Measurements from ENCODE around the gene ARHGAP26. TPM values are rescaled to one million over a fixed set of nuclear protein-coding genes. Genes with fewer than 3 reads are reported as not detected.

The ARHGAP26 gene
- total RNA-seq, 4 donors from 2014 or later: 11.1 to 36.1 (median 21.8) TPM

- H3K9me3 ChIP-seq: no peaks in the 10 kb centered on the region
- H3K4me3 ChIP-seq: no peak overlapping the region
- 59% methylated on average over 16 of the region's 16 CpGs for WGBS
- H3K36me3 ChIP-seq: no peaks in the 10 kb centered on the region
- H3K27ac ChIP-seq: peak overlapping the region; percentile 57
- peak; percentile 83 to 84 for DNase-seq (ENCODE audit: low spot score in 2 of 2)
- peaks cover 13% of the 10 kb centered on the region for H3K4me1 ChIP-seq
- no peak for TF ChIP-seq POLR2A (IDR thresholded peaks at IDR 0.05)
- TF ChIP-seq EP300 (IDR thresholded peaks at IDR 0.05): no peak
- TF ChIP-seq POLR2AphosphoS5 (IDR thresholded peaks at IDR 0.05): no peak
- no peaks in the 10 kb centered on the region for H3K27me3 ChIP-seq
These were observed 474.0 kb downstream of the ARHGAP26 start for GRCh38 chr5:143244000-143244736.

- Histone ChIP-seq H3K9me3 (no peaks in the 10 kb centered on the region), H3K4me1 (peaks cover 17% of the 10 kb centered on the region), H3K27ac (peak overlapping the region; percentile 57), H3K27me3 (no peaks in the 10 kb centered on the region), H3K36me3 (no peaks in the 10 kb centered on the region), H3K4me3 (no peak overlapping the region)
- no peak for TF ChIP-seq EP300 (IDR thresholded peaks at IDR 0.05)
- no peak for TF ChIP-seq POLR2A (IDR thresholded peaks at IDR 0.05)
- TF ChIP-seq CTCF (IDR thresholded peaks at IDR 0.05): no peak
- TF ChIP-seq POLR2AphosphoS5 (IDR thresholded peaks at IDR 0.05): no peak
- no peak for DNase-seq (ENCODE audit: low spot score in 2 of 2)
- WGBS: 91% methylated on average over 2 of the region's 2 CpGs
These were observed 474.8 kb downstream of the ARHGAP26 start for GRCh38 chr5:143244990-143245389.

- Histone ChIP-seq H3K36me3 (no peaks in the 10 kb centered on the region), H3K27me3 (no peaks in the 10 kb centered on the region), H3K9me3 (no peaks in the 10 kb centered on the region), H3K4me3 (no peak overlapping the region), H3K4me1 (peaks cover 17% of the 10 kb centered on the region), H3K27ac (no peak overlapping the region)
- TF ChIP-seq POLR2AphosphoS5 (IDR thresholded peaks at IDR 0.05) (no peak), POLR2A (IDR thresholded peaks at IDR 0.05) (no peak), CTCF (IDR thresholded peaks at IDR 0.05) (no peak)
- DNase-seq (ENCODE audit: low spot score in 2 of 2): no peak
- 88% methylated on average over 11 of the region's 11 CpGs for WGBS
These were observed 475.9 kb downstream of the ARHGAP26 start for GRCh38 chr5:143245929-143246561.

GRCh38 chr5:143247134-143247815, 477.1 kb downstream of the ARHGAP26 start:
- no peaks in the 10 kb centered on the region for H3K27me3 ChIP-seq
- H3K36me3 ChIP-seq: no peaks in the 10 kb centered on the region
- H3K4me3 ChIP-seq: no peak overlapping the region
- no peaks in the 10 kb centered on the region for H3K9me3 ChIP-seq
- no peak overlapping the region for H3K27ac ChIP-seq
- TF ChIP-seq POLR2AphosphoS5 (IDR thresholded peaks at IDR 0.05) (no peak), POLR2A (IDR thresholded peaks at IDR 0.05) (no peak), CTCF (IDR thresholded peaks at IDR 0.05) (no peak)
- WGBS: 86% methylated on average over 1 of the region's 1 CpG
- peaks cover 17% of the 10 kb centered on the region for H3K4me1 ChIP-seq
- DNase-seq (ENCODE audit: low spot score in 2 of 2): no peak

GRCh38 chr5:143248391-143248790, 478.2 kb downstream of the ARHGAP26 start:
- 87% methylated on average over 3 of the region's 3 CpGs for WGBS
- Histone ChIP-seq H3K4me3 (no peak overlapping the region), H3K36me3 (no peaks in the 10 kb centered on the region), H3K27ac (no peak overlapping the region), H3K4me1 (peaks cover 12% of the 10 kb centered on the region), H3K9me3 (no peaks in the 10 kb centered on the region), H3K27me3 (no peaks in the 10 kb centered on the region)
- DNase-seq (ENCODE audit: low spot score in 2 of 2): no peak
- TF ChIP-seq CTCF (IDR thresholded peaks at IDR 0.05): no peak
- TF ChIP-seq EP300 (IDR thresholded peaks at IDR 0.05): no peak
- TF ChIP-seq POLR2A (IDR thresholded peaks at IDR 0.05): no peak
- no peak for TF ChIP-seq POLR2AphosphoS5 (IDR thresholded peaks at IDR 0.05)
